H9 (cell line): ENCODE measurements around the gene CCDC3. TPM values are rescaled to one million over a fixed set of nuclear protein-coding genes. Genes with fewer than 3 reads are reported as not detected.

Experiments used
- DNase-seq: peaks from one replicate; pipeline ENCODE4 v3.0.0-alpha.2; 2017
- H2AFZ ChIP-seq: one replicate; pipeline ENCODE4 v1.6.1; 2013; ENCODE audit warnings: mild to moderate bottlenecking, low read length, control low read depth, moderate library complexity
- H2AK5ac ChIP-seq: 2 replicates; pipeline ENCODE4 v1.6.1; 2013; ENCODE audit warnings: low read length, control low read depth, mixed read lengths; ENCODE audit not compliant: insufficient read length
- H2BK120ac ChIP-seq: one replicate; pipeline ENCODE4 v1.6.1; 2013; ENCODE audit warnings: low read depth, mild to moderate bottlenecking, low read length, control low read depth, inconsistent platforms; ENCODE audit not compliant: poor library complexity, severe bottlenecking
- H2BK12ac ChIP-seq: 2 replicates; pipeline ENCODE4 v1.6.1; 2013; ENCODE audit warnings: low read length, control low read depth, mixed read lengths, low read depth; ENCODE audit not compliant: insufficient read length
- H2BK15ac ChIP-seq: 2 replicates; pipeline ENCODE4 v1.6.1; 2013; ENCODE audit warnings: low read depth, low read length, control low read depth
- H2BK20ac ChIP-seq: one replicate; pipeline ENCODE4 v1.6.1; 2013; ENCODE audit warnings: low read depth, mild to moderate bottlenecking, low read length, control low read depth, inconsistent platforms; ENCODE audit not compliant: poor library complexity, severe bottlenecking
- H2BK5ac ChIP-seq: 2 replicates; pipeline ENCODE4 v1.6.1; 2013; ENCODE audit warnings: low read length, control low read depth, mixed read lengths; ENCODE audit not compliant: insufficient read length
- H3K14ac ChIP-seq: 2 replicates; pipeline ENCODE4 v1.6.1; 2013; ENCODE audit warnings: low read length, control low read depth; ENCODE audit not compliant: insufficient read depth
- H3K18ac ChIP-seq: 2 replicates; pipeline ENCODE4 v1.6.1; 2013; ENCODE audit warnings: low read depth, mild to moderate bottlenecking, mixed read lengths, low read length, control low read depth; ENCODE audit not compliant: insufficient read length
- H3K23ac ChIP-seq: 2 replicates; pipeline ENCODE4 v1.6.1; 2013; ENCODE audit warnings: low read length, control low read depth, mixed read lengths, low read depth; ENCODE audit not compliant: insufficient read length
- H3K23me2 ChIP-seq: 2 replicates; pipeline ENCODE4 v1.6.1; 2013; ENCODE audit warnings: low read depth, mild to moderate bottlenecking, mixed read lengths, low read length, control low read depth; ENCODE audit not compliant: insufficient read length, poor library complexity, severe bottlenecking
- H3K27ac ChIP-seq: 2 replicates; pipeline ENCODE4 v1.5.1; 2013; ENCODE audit warnings: low read length, control low read depth, mixed read lengths, low read depth; ENCODE audit not compliant: insufficient read length
- H3K27me3 ChIP-seq: 2 replicates; pipeline ENCODE4 v1.6.1; 2013; ENCODE audit warnings: low read length, control low read depth, inconsistent platforms; ENCODE audit not compliant: insufficient read depth
- H3K4ac ChIP-seq: 2 replicates; pipeline ENCODE4 v1.6.1; 2013; ENCODE audit warnings: low read depth, mild to moderate bottlenecking, control low read depth, inconsistent platforms, low read length, moderate library complexity
- H3K4me1 ChIP-seq: 2 replicates; pipeline ENCODE4 v1.6.1; 2013; ENCODE audit warnings: low read length, control low read depth, inconsistent platforms; ENCODE audit not compliant: insufficient read depth
- H3K4me2 ChIP-seq: 2 replicates; pipeline ENCODE4 v1.6.1; 2013; ENCODE audit warnings: low read length, control low read depth, mixed read lengths; ENCODE audit not compliant: insufficient read length, insufficient read depth
- H3K56ac ChIP-seq: 2 replicates; pipeline ENCODE4 v1.6.1; 2013; ENCODE audit warnings: low read depth, mild to moderate bottlenecking, mixed read lengths, low read length, control low read depth; ENCODE audit not compliant: insufficient read length
- H3K79me1 ChIP-seq: 2 replicates; pipeline ENCODE4 v1.6.1; 2013; ENCODE audit warnings: low read depth, mild to moderate bottlenecking, moderate library complexity, low read length, control low read depth, inconsistent platforms; ENCODE audit not compliant: insufficient read depth, poor library complexity, severe bottlenecking
- H3K79me2 ChIP-seq: 2 replicates; pipeline ENCODE4 v1.6.1; 2013; ENCODE audit warnings: low read length, control low read depth, inconsistent platforms; ENCODE audit not compliant: insufficient read depth
- H3K9ac ChIP-seq: 2 replicates; pipeline ENCODE4 v1.6.1; 2013; ENCODE audit warnings: low read length, control low read depth, mixed read lengths; ENCODE audit not compliant: insufficient read length; ENCODE audit errors: extremely low read depth
- H3K9me3 ChIP-seq: one replicate; pipeline ENCODE4 v1.6.1; 2013; ENCODE audit warnings: low read depth, low read length, inconsistent platforms; ENCODE audit not compliant: control insufficient read depth
- H3T11ph ChIP-seq: one replicate; pipeline ENCODE4 v1.6.1; 2013; ENCODE audit warnings: mild to moderate bottlenecking, low read length, control low read depth, inconsistent platforms
- H4K20me1 ChIP-seq: one replicate; pipeline ENCODE4 v1.6.1; 2013; ENCODE audit not compliant: control insufficient read depth, insufficient read length, insufficient read depth
- H4K5ac ChIP-seq: 2 replicates; pipeline ENCODE4 v1.6.1; 2013; ENCODE audit warnings: low read depth, mild to moderate bottlenecking, mixed read lengths, low read length, control low read depth; ENCODE audit not compliant: insufficient read length
- H4K8ac ChIP-seq: replicated peaks from 2 replicates; pipeline ENCODE4 v1.6.1; 2013; ENCODE audit warnings: low read length, control low read depth, mixed read lengths, low read depth; ENCODE audit not compliant: insufficient read length
- H4K91ac ChIP-seq: 2 replicates; pipeline ENCODE4 v1.6.1; 2013; ENCODE audit warnings: low read depth, mild to moderate bottlenecking, moderate library complexity, mixed read lengths, low read length, control low read depth; ENCODE audit not compliant: insufficient read length
- H3K27ac Mint-ChIP-seq, 3 experiments: 2 replicates in 2 of 3; 3 replicates in 1 of 3; pipeline ENCODE4 v1.8.0; 2020 to 2021; ENCODE audit warnings: mixed read lengths in 3 of 3, mild to moderate bottlenecking in 1 of 3, moderate library complexity in 1 of 3
- H3K27me3 Mint-ChIP-seq: 2 replicates; pipeline ENCODE4 v1.8.0; 2021; ENCODE audit warnings: low read depth, mild to moderate bottlenecking, moderate library complexity, mixed read lengths
- H3K36me3 Mint-ChIP-seq, 3 experiments: 2 replicates in 2 of 3; 3 replicates in 1 of 3; pipeline ENCODE4 v1.8.0; 2020 to 2021; ENCODE audit warnings: low read depth in 3 of 3, mixed read lengths in 3 of 3; ENCODE audit not compliant: insufficient read depth in 1 of 3
- H3K4me1 Mint-ChIP-seq, 2 experiments: 2 replicates each; pipeline ENCODE4 v1.8.0; 2020; ENCODE audit warnings: mixed read lengths in 2 of 2
- H3K4me3 Mint-ChIP-seq, 2 experiments: 2 replicates in 1 of 2; 3 replicates in 1 of 2; pipeline ENCODE4 v1.8.0; 2020 to 2021; ENCODE audit warnings: mild to moderate bottlenecking in 2 of 2, mixed read lengths in 2 of 2, moderate library complexity in 1 of 2
- H3K9me3 Mint-ChIP-seq, 2 experiments: 2 replicates in 1 of 2; 3 replicates in 1 of 2; pipeline ENCODE4 v1.8.0; 2020; ENCODE audit warnings: mild to moderate bottlenecking in 2 of 2, mixed read lengths in 2 of 2, moderate library complexity in 1 of 2
- CTCF ChIP-seq: fragments of 200-600 bp; sonication (generic); conservative IDR thresholded peaks from 3 replicates; pipeline ENCODE4 v1.8.0; 2021; ENCODE audit warnings: antibody characterized with exemption, mild to moderate bottlenecking
- WGBS: extraction: QIAGEN DNeasy Blood & Tissue Kit; methylation state at CpG from one replicate; pipeline ENCODE4 v1.1.7; 2013; ENCODE audit warnings: missing lambda C conversion rate, low lambda C conversion rate, mixed read lengths; ENCODE audit not compliant: insufficient read length; ENCODE audit errors: extremely low coverage; 5-methylcytosine and 5-hydroxymethylcytosine counted together
- long read RNA-seq: library from polyadenylated mRNA; unstranded; transcript quantifications from one replicate; pipeline ENCODE4 v2.0.0, GENCODE V29; 2020
- total RNA-seq: library from RNA; stranded (reverse); gene quantifications from 2 replicates; pipeline ENCODE4 v1.2.1, GENCODE V29; 2021

Gene CCDC3
- total RNA-seq = 2.3 and 2.4 TPM in 2 replicates
- long read RNA-seq = 0 reads

GRCh38 chr10:13001041-13001886 lies at the start of gene CCDC3:
CCDC3 (minus strand) TSS chr10:13001713; CDS start chr10:13001570, 143 bp downstream.
- Histone ChIP-seq H3T11ph (no peak within 1 kb of the TSS), H3K56ac (no peak within 1 kb of the TSS), H2BK120ac (no peak within 1 kb of the TSS), H3K9ac (no peak within 1 kb of the TSS), H2BK20ac (no peak within 1 kb of the TSS), H3K27ac (no peak within 1 kb of the TSS), H2AK5ac (no peak within 1 kb of the TSS), H2AFZ (no peak within 1 kb of the TSS), H2BK15ac (no peak within 1 kb of the TSS), H4K8ac (no peak within 1 kb of the TSS), H3K79me2 (no peaks in the 10 kb centered on the region), H2BK5ac (no peak within 1 kb of the TSS), H3K14ac (no peak within 1 kb of the TSS), H3K27me3 (peaks cover 13% of the 10 kb centered on the region; the same call in 1 of the 2 replicates), H3K4me1 (no peaks in the 10 kb centered on the region), H3K4ac (no peak within 1 kb of the TSS), H3K79me1 (no peaks in the 10 kb centered on the region), H3K23me2 (peaks cover 6% of the 10 kb centered on the region), H3K18ac (no peak within 1 kb of the TSS), H4K20me1 (no peaks in the 10 kb centered on the region), H4K5ac (no peak within 1 kb of the TSS), H3K9me3 (no peaks in the 10 kb centered on the region), H2BK12ac (no peak within 1 kb of the TSS), H4K91ac (no peak within 1 kb of the TSS), H3K23ac (no peak within 1 kb of the TSS), H3K4me2 (peak within 1 kb of the TSS; percentile 61)
- no peak; the same call in 2 of the 3 replicates for TF ChIP-seq CTCF
- peaks cover 0 to 5% of the 10 kb centered on the region in 2 experiments; a peak in 2 of 5 replicates for H3K9me3 Mint-ChIP-seq
- WGBS = no CpG with 5 or more reads among the region's 93 CpGs
- H3K27ac Mint-ChIP-seq = no peak within 1 kb of the TSS
- peak within 1 kb of the TSS; percentile 65 to 79 for H3K4me3 Mint-ChIP-seq
- peaks cover 72% of the 10 kb centered on the region for H3K27me3 Mint-ChIP-seq
- DNase-seq = peak; percentile 69
- peaks cover 9% of the 10 kb centered on the region in 2 experiments; a peak in 3 of 4 replicates for H3K4me1 Mint-ChIP-seq
- H3K36me3 Mint-ChIP-seq = no peaks in the 10 kb centered on the region; a peak in 1 of 7 replicates
